ENCODE results near the gene CERS6. TPM values are rescaled to one million over a fixed set of nuclear protein-coding genes. Genes with fewer than 3 reads are reported as not detected.

The CERS6 gene
- total RNA-seq, 1 donor from 2014 or later, result 14.7 TPM

Other genes starting within 250 kb of the CERS6 start
- gene STK39, start 208.7 kb upstream of the CERS6 start, total RNA-seq (ENCODE audit: insufficient read depth, low replicate concordance), result 9.6 TPM